ENCODE measurements around the gene MLKL. TPM values are rescaled to one million over a fixed set of nuclear protein-coding genes. Genes with fewer than 3 reads are reported as not detected.

Gene MLKL
- total RNA-seq, 1 donor from 2014 or later, result 4.3 TPM

- no peak for DNase-seq (ENCODE audit: missing footprints)
- intact Hi-C loops (cut with DNase I), result loop anchor here (10.0 kb wide), 1 partner anchor 321 kb away; no protein-coding TSS in a partner anchor
Measured at GRCh38 chr16:74625500-74626350, 74.9 kb downstream of the MLKL start.

GRCh38 chr16:74623839-74624235, 76.8 kb downstream of the MLKL start:
- intact Hi-C loops (cut with DNase I), result loop anchor here (5.0 to 10.0 kb wide), 2 partner anchors 142 to 319 kb away; no protein-coding TSS in a partner anchor
- ATAC-seq (no peak), DNase-seq (ENCODE audit: missing footprints) (no peak)

More at GRCh38 chr16:74625500-74626350, 74.9 kb downstream of the MLKL start:
- no peak for ATAC-seq

GRCh38 chr16:74623214-74623838, 77.3 kb downstream of the MLKL start:
- ATAC-seq (no peak), DNase-seq (ENCODE audit: missing footprints) (no peak)
- intact Hi-C loops (cut with DNase I), result loop anchor here (5.0 to 10.0 kb wide), 2 partner anchors 141 to 319 kb away; no protein-coding TSS in a partner anchor

- DNase-seq (ENCODE audit: missing footprints) (no peak), ATAC-seq (no peak)
- intact Hi-C loops (cut with DNase I), result loop anchor here (5.0 to 10.0 kb wide), 2 partner anchors 140 to 317 kb away; no protein-coding TSS in a partner anchor
Measured at GRCh38 chr16:74622005-74622404, 78.7 kb downstream of the MLKL start.

Other genes with a start within 250 kb of the MLKL start
- gene GLG1, start 93.7 kb downstream of the MLKL start, total RNA-seq, result 69.3 TPM
- 4.5 TPM for gene RFWD3, start 34.0 kb downstream of the MLKL start, total RNA-seq
- gene FA2H, start 74.0 kb upstream of the MLKL start, total RNA-seq, result 0.32 TPM

Measured in Right ventricle myocardium inferior (tissue), 1 donor.